H1 (cell line): ENCODE results near the gene GIMAP5. TPM values are rescaled to one million over a fixed set of nuclear protein-coding genes. Genes with fewer than 3 reads are reported as not detected.

Source experiments
- CTCF ChIA-PET: fragments of 300-600 bp; sonication (Branson Sonifier 250); formaldehyde crosslinking; loops from one replicate; lab custom pipeline; 2021; ENCODE audit not compliant: partially characterized antibody; lab: Charles Lee
- POLR2A ChIA-PET: fragments of 300-600 bp; sonication (Branson Sonifier 250); formaldehyde crosslinking; loops from one replicate; lab custom pipeline; 2021; ENCODE audit warnings: inconsistent platforms; ENCODE audit not compliant: partially characterized antibody; lab: Charles Lee
- DNase-seq, 2 experiments: peaks; one replicate each; pipeline versions ENCODE4 v3.0.0 to v3.0.0-alpha.2; 2010 to 2022; ENCODE audit warnings: low spot score in 2 of 2, low read depth in 1 of 2, mixed read lengths in 1 of 2
- FAIRE-seq: peaks from 2 replicates; lab custom pipeline; 2011; peaks lifted over from hg19 to GRCh38; lab: Jason Lieb, UNC
- H2AFZ ChIP-seq: 2 replicates; pipeline ENCODE4 v1.8.1; 2012; ENCODE audit warnings: low read length, inconsistent platforms
- H2AK5ac ChIP-seq: 2 replicates; pipeline ENCODE4 v1.6.1; 2013; ENCODE audit warnings: low read depth, low read length
- H2BK120ac ChIP-seq: replicated peaks from 2 replicates; pipeline ENCODE3; 2013; ENCODE audit warnings: low read depth, low read length, inconsistent platforms
- H2BK12ac ChIP-seq: 2 replicates; pipeline ENCODE4 v1.6.1; 2013; ENCODE audit warnings: low read depth, low read length
- H2BK15ac ChIP-seq: 2 replicates; pipeline ENCODE4 v1.6.1; 2013; ENCODE audit warnings: low read length
- H2BK20ac ChIP-seq: 2 replicates; pipeline ENCODE4 v1.6.1; 2013; ENCODE audit warnings: low read length
- H2BK5ac ChIP-seq: 2 replicates; pipeline ENCODE4 v1.6.1; 2013; ENCODE audit warnings: low read depth, low read length
- H3K14ac ChIP-seq: 2 replicates; pipeline ENCODE4 v1.6.1; 2013; ENCODE audit warnings: inconsistent platforms; ENCODE audit not compliant: insufficient read length
- H3K18ac ChIP-seq: 2 replicates; pipeline ENCODE4 v1.6.1; 2013; ENCODE audit warnings: low read length; ENCODE audit errors: extremely low read depth
- H3K23ac ChIP-seq: 2 replicates; pipeline ENCODE4 v1.6.1; 2013; ENCODE audit warnings: inconsistent platforms; ENCODE audit not compliant: insufficient read length
- H3K23me2 ChIP-seq: 2 replicates; pipeline ENCODE4 v1.6.1; 2013; ENCODE audit warnings: low read depth, low read length
- H3K27ac ChIP-seq: 2 replicates; pipeline ENCODE4 v1.6.1; 2011; ENCODE audit warnings: low read depth, low read length, inconsistent platforms
- H3K27me3 ChIP-seq, 4 experiments: replicated peaks in 1 of 4; 1 replicate in 1 of 4; 2 replicates in 3 of 4; pipeline versions ENCODE4 v1.6.1 to v1.8.1; 2011 to 2013; ENCODE audit warnings: low read length in 3 of 4, mild to moderate bottlenecking in 3 of 4, inconsistent platforms in 2 of 4, mixed read lengths in 2 of 4, moderate library complexity in 1 of 4; ENCODE audit not compliant: control insufficient read depth in 3 of 4, insufficient read depth in 3 of 4; ENCODE audit errors: extremely low read depth in 1 of 4
- H3K36me3 ChIP-seq, 4 experiments: 2 replicates each; pipeline versions ENCODE4 v1.6.1 to v1.8.1; 2011 to 2013; ENCODE audit warnings: mild to moderate bottlenecking in 4 of 4, low read length in 3 of 4, moderate library complexity in 2 of 4, control low read depth in 1 of 4, inconsistent platforms in 1 of 4; ENCODE audit not compliant: insufficient read depth in 4 of 4, control insufficient read depth in 2 of 4
- H3K4ac ChIP-seq: replicated peaks from 2 replicates; pipeline ENCODE3; 2013; ENCODE audit warnings: low read length, low read depth, mixed read lengths, inconsistent platforms; ENCODE audit not compliant: insufficient read length
- H3K4me1 ChIP-seq, 4 experiments: replicated peaks in 1 of 4; 1 replicate in 1 of 4; 2 replicates in 3 of 4; pipeline versions ENCODE4 v1.6.1 to v1.8.1; 2011 to 2013; ENCODE audit warnings: low read length in 3 of 4, inconsistent platforms in 2 of 4, mixed read lengths in 1 of 4; ENCODE audit not compliant: insufficient read depth in 4 of 4, control insufficient read depth in 3 of 4
- H3K4me2 ChIP-seq, 2 experiments: 2 replicates each; pipeline versions ENCODE4 v1.6.1 to v1.8.1; 2011 to 2013; ENCODE audit warnings: low read depth in 2 of 2, low read length in 2 of 2, control low read depth in 1 of 2, inconsistent platforms in 1 of 2, mild to moderate bottlenecking in 1 of 2; ENCODE audit not compliant: insufficient read depth in 1 of 2
- H3K4me3 ChIP-seq, 4 experiments: fragments of 200-600, 300-600 bp in 1 of 4; sonication (generic), shearing (Covaris generic), sonication (Bioruptor Twin) in 1 of 4; 2 replicates each; pipeline versions ENCODE4 v1.5.1 to v1.8.1; 2011 to 2016; ENCODE audit warnings: low read length in 4 of 4, low read depth in 3 of 4, control low read depth in 2 of 4, inconsistent platforms in 2 of 4, mild to moderate bottlenecking in 2 of 4, mixed read lengths in 1 of 4, moderate library complexity in 1 of 4; ENCODE audit not compliant: insufficient read depth in 2 of 4; ENCODE audit errors: extremely low read depth in 1 of 4
- H3K56ac ChIP-seq: replicated peaks from 2 replicates; pipeline ENCODE3; 2013; ENCODE audit warnings: low read depth, mild to moderate bottlenecking, mixed read lengths, low read length, inconsistent platforms; ENCODE audit not compliant: insufficient read length
- H3K79me1 ChIP-seq: 2 replicates; pipeline ENCODE4 v1.6.1; 2013; ENCODE audit warnings: low read depth, low read length, control low read depth
- H3K79me2 ChIP-seq, 2 experiments: 2 replicates each; pipeline versions ENCODE4 v1.6.1 to v1.8.1; 2012 to 2013; ENCODE audit warnings: low read length in 2 of 2, mild to moderate bottlenecking in 2 of 2, inconsistent platforms in 1 of 2; ENCODE audit not compliant: insufficient read depth in 2 of 2, control insufficient read depth in 1 of 2
- H3K9ac ChIP-seq, 4 experiments: replicated peaks in 1 of 4; 1 replicate in 1 of 4; 2 replicates in 3 of 4; pipeline versions ENCODE4 v1.6.1 to v1.8.1; 2011 to 2013; ENCODE audit warnings: low read depth in 3 of 4, low read length in 3 of 4, control low read depth in 2 of 4, mild to moderate bottlenecking in 2 of 4, moderate library complexity in 2 of 4, inconsistent platforms in 1 of 4; ENCODE audit errors: extremely low read depth in 1 of 4
- H3K9me3 ChIP-seq, 2 experiments: 2 replicates each; pipeline versions ENCODE4 v1.6.1 to v1.8.1; 2012 to 2013; ENCODE audit warnings: mild to moderate bottlenecking in 2 of 2, moderate library complexity in 2 of 2, control low read depth in 1 of 2, inconsistent platforms in 1 of 2, low read depth in 1 of 2, low read length in 1 of 2, mixed read lengths in 1 of 2; ENCODE audit not compliant: insufficient read depth in 2 of 2
- H4K20me1 ChIP-seq, 2 experiments: replicated peaks in 1 of 2; 2 replicates each; pipeline versions ENCODE3 to v1.8.1; 2011 to 2013; ENCODE audit warnings: inconsistent platforms in 2 of 2, low read length in 2 of 2, mild to moderate bottlenecking in 1 of 2; ENCODE audit not compliant: insufficient read depth in 2 of 2, control insufficient read depth in 1 of 2
- H4K5ac ChIP-seq: 2 replicates; pipeline ENCODE4 v1.6.1; 2013; ENCODE audit warnings: low read length, low read depth, mixed read lengths, inconsistent platforms; ENCODE audit not compliant: insufficient read length
- H4K8ac ChIP-seq: 2 replicates; pipeline ENCODE4 v1.8.0; 2013; ENCODE audit warnings: mild to moderate bottlenecking, moderate library complexity, low read length, inconsistent platforms; ENCODE audit not compliant: insufficient read depth; ENCODE audit errors: extremely low read depth
- H4K91ac ChIP-seq: replicated peaks from 2 replicates; pipeline ENCODE3; 2013; ENCODE audit warnings: low read length, mixed read lengths, inconsistent platforms; ENCODE audit not compliant: insufficient read length
- HDAC2 ChIP-seq, 2 experiments: fragments of 300-600 bp in 1 of 2; sonication (generic) in 1 of 2; IDR thresholded peaks; 2 replicates each; pipeline ENCODE4 v1.6.1; 2011 to 2012; ENCODE audit warnings: low read depth in 2 of 2, low read length in 2 of 2, mild to moderate bottlenecking in 2 of 2, moderate library complexity in 2 of 2, borderline replicate concordance in 1 of 2, inconsistent platforms in 1 of 2
- SIN3A ChIP-seq, 2 experiments: IDR thresholded peaks in 1 of 2; conservative IDR thresholded peaks in 1 of 2; 2 replicates each; pipeline ENCODE4 v1.6.1; 2011 to 2012; ENCODE audit warnings: low read length in 2 of 2, improper control_type of control experiment in 1 of 2, low read depth in 1 of 2, mild to moderate bottlenecking in 1 of 2
- SP1 ChIP-seq: IDR thresholded peaks from 2 replicates; pipeline ENCODE4 v1.6.1; 2011; ENCODE audit warnings: low read depth, low read length
- polyA plus RNA-seq, 7 experiments: library from polyadenylated mRNA; depleted of rRNA in 3 of 7; stranded (reverse) in 5 of 7; unstranded in 2 of 7; fragments of >200 nt in 5 of 7; fragments of 200-250 nt in 2 of 7; gene quantifications; 1 replicate in 5 of 7; 2 replicates in 1 of 7; 4 replicates in 1 of 7; pipeline versions ENCODE4 v1.2.1 to v1.2.3, GENCODE V29; 2011 to 2013; ENCODE audit warnings: missing spikeins in 2 of 7, mixed read lengths in 2 of 7
- total RNA-seq: library from RNA; stranded (reverse); fragmentation: NEBNext Ultra II Directional; extraction: Animal tissue kit (Norgen Biotek cat#: 25700); gene quantifications from 2 replicates; pipeline ENCODE4 v1.2.1, GENCODE V29; 2021

Gene GIMAP5
- total and polyA plus RNA-seq, 2 of the 8 experiments (the other 6 are each of a cell fraction or from before 2014, with no cell fraction given) = not detected

- CTCF ChIA-PET = interaction anchor here (0.6 to 1.5 kb wide), 10 partner anchors 11 to 469 kb away, joined by 3 to 8 read pairs (median 3); no protein-coding TSS in a partner anchor
- POLR2A ChIA-PET = no interaction called here
- DNase-seq = no peak
- TF ChIP-seq SP1 (no peak), SIN3A (conservative IDR thresholded peaks at IDR 0.05 in 1 of 2, IDR thresholded peaks at IDR 0.05 in 1 of 2; ENCODE audit: low read depth in 1 of 2, low read length in 2 of 2) (no peak), HDAC2 (IDR thresholded peaks at IDR 0.05; ENCODE audit: borderline replicate concordance in 1 of 2, low read depth in 2 of 2, low read length in 2 of 2) (no peak)
Observed at GRCh38 chr7:150754951-150755350, 17.7 kb downstream of the GIMAP5 start.

More at GRCh38 chr7:150754951-150755350, 17.7 kb downstream of the GIMAP5 start:
- H3K23me2 ChIP-seq = no peaks in the 10 kb centered on the region
- H3K4me2 ChIP-seq = no peak overlapping the region
- no peaks in the 10 kb centered on the region for H3K36me3 ChIP-seq
- H4K91ac ChIP-seq = no peak overlapping the region
- H3K23ac ChIP-seq = no peak overlapping the region
- H3K56ac ChIP-seq = no peak overlapping the region
- H3K18ac ChIP-seq = no peak overlapping the region
- no peak overlapping the region for H2AK5ac ChIP-seq
- no peaks in the 10 kb centered on the region for H3K79me1 ChIP-seq
- peaks cover 0 to 9% (median 3%) of the 10 kb centered on the region in 4 experiments; a peak in 3 of 7 replicates for H3K27me3 ChIP-seq
- no peaks in the 10 kb centered on the region for H4K20me1 ChIP-seq
- H4K8ac ChIP-seq = no peak overlapping the region
- no peak overlapping the region for H3K27ac ChIP-seq
- FAIRE-seq = no peak
- no peak overlapping the region for H3K14ac ChIP-seq
- no peak overlapping the region for H2BK15ac ChIP-seq
- no peak overlapping the region for H3K4ac ChIP-seq
- no peak overlapping the region for H2BK20ac ChIP-seq
- H2BK120ac ChIP-seq = no peak overlapping the region
- no peaks in the 10 kb centered on the region for H3K9me3 ChIP-seq
- no peaks in the 10 kb centered on the region for H3K4me1 ChIP-seq
- no peak overlapping the region for H3K9ac ChIP-seq
- H2BK5ac ChIP-seq = no peak overlapping the region
- no peak overlapping the region for H2AFZ ChIP-seq
- no peak overlapping the region for H2BK12ac ChIP-seq
- H3K79me2 ChIP-seq = no peaks in the 10 kb centered on the region
- no peak overlapping the region for H3K4me3 ChIP-seq
- H4K5ac ChIP-seq = no peak overlapping the region
